GM19025 (cell line): ENCODE data around the gene MCM8.

Experiments
- ATAC-seq: cut with Tn5 transposase; IDR thresholded peaks from one replicate; pipeline ENCODE4 v1.9.1; 2021; ENCODE audit warnings: mild to moderate bottlenecking, low read depth, moderate library complexity; ENCODE audit not compliant: unreplicated experiment

Gene MCM8

DNA sequence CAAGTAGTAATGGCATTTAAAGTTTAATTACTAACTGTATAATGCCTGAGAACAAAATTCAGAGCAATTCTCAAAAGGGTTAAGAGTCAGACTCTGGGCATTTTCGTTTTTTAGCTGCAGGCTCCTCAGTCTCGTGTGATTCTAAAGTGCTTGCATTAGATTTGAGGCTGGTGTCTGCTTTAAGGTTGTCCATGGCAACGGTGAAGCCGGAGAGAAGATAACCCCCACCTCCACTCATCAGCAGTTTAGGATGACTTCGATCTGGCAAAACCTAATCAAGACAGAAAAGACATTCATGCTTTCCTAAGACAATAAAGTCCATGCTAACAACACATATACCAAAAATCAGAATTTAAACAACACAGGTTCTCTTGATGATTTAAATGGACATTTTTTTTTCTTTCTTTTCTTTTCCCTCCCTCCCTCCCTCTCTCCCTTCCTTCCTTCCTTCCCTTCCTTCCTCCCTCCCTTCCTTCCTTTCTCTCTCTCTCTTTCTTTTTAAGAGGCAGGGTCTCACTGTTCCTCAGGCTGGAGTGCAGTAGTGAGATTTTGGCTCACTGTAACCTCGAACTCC is 11.9 kb upstream of the MCM8 start:
- ATAC-seq: no peak

DNA sequence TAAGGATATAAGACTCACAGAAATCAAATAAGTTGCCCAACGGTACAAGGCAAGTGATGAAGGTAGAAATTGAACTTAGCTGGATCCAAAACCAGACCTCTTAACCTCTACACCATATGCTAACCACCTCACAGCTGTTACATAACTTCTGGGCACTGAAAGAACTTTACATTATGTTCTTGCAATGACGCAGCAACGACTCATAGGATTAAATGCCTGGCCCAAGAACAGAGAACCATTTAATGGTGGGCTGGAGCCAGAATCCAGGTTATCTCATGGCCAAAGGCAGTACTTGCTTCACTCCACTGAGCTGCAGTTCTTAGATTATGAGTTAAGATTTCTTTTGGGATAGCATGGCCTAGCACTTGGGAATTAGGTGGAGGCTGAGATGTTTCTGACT is 4.5 kb upstream of the MCM8 start:
- ATAC-seq: no peak

DNA sequence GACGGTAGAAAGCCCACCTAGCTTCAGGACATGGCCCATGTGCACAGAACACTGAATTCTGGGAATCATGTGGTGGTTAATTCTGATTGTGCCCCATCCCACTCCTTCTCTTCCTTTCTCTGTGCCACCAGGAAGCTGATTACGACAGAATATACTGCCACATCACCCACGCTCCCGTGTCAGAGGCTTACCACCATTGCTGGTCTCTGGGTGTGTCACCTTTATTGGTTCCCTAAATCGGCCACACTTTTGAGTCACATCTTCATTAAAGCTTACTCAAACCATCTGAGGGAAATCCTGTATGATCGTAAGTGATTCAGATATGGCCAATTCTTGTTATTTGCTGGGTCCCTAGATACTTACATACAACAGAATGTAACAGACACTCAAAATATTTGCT is 3.2 kb upstream of the MCM8 start:
- no peak for ATAC-seq

DNA sequence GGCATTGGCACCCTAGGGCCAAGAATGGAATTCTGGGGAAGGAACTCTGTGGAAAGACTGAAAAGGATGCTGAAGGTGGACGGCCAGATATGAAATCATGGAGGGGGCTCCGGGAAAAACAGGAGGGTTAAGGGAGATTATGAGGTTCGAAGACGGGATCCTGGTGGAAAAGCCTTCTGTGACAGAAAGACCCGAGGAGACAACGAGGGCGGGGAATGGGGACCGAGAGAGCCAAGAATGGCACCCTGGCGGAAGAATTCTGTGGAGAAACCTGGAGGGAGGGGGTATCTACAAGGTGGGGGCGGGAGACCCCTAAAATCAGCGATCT is 545 bp upstream of the MCM8 start:
- ATAC-seq: no peak

DNA sequence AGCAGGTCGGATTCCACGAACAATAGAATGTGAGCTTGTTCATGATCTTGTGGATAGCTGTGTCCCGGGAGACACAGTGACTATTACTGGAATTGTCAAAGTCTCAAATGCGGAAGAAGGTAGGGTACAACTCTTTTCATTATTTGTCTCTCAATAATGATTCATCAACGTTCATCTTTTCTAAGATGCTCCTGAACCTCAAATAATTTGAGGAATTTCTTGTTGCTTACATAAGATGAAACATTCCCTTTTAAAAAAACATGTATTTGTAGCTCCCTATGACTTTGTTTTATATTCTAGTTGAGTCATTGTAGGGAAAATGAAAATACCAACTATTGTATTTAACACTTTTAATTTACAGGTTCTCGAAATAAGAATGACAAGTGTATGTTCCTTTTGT is 17.0 kb downstream of the MCM8 start:
- ATAC-seq: no peak

DNA sequence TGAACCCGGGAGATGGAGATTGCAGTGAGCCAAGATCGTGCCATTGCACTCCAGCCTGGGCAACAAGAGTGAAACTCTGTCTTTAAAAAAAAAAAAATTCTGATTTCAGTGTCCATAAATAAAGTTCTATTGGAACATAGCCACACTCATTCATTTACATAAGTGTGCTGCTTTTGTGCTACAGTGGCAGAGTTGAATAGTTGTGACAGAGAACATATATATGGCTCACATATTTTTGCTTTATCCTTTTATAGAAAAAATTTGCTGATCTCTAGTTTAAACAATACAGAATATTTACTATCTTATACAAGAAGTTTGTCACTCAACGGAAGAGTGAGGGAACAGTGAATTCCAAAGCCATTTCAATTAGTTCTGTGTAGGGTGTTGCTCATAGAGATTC is 18.0 kb downstream of the MCM8 start:
- no peak for ATAC-seq

DNA sequence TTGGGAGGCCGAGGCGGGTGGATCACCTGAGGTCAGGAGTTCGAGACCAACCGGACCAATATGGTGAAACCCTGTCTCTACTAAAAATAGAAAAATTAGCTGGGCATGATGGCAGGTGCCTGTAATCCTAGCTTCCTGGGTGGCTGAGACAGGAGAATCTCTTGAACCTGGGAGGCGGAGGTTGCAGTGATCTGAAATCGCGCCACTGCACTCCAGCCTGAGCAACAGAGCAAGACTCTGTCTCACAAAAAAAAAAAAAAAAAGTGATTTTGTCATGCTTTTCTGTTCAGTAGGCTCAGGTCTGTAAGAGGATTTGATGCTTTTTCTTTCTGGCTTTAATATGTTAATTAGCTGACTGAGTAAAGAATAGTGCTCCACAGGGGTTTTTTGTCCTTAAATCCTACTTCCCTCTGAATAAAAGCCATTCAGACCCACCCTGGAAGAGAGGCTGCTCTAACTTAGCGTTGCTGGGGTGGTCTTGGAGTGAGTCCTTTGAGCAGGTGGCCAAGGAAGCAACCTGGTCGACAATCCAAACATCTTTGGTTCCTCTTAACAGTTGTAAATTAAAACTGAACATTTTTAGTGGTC is 19.0 kb downstream of the MCM8 start:
- no peak for ATAC-seq

DNA sequence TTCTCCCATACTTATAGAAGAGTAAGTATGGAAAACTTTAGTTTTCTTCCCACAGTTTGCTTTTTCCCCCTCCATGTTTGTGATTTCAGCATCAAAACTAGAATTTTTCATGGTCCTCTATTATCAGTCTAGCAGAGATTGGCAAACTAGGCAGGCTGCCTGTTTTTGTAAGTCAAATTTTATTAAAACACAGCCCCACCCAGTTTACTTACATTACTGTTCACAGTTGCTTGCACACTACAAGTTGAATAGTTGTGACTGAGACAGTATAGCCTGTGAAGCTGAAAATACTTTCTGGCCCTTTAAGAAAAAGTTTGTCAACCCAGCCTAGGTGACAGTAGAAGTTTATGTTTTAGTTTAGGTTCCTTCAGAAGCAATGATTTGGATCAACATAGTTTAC is 19.5 kb downstream of the MCM8 start:
- no peak for ATAC-seq

DNA sequence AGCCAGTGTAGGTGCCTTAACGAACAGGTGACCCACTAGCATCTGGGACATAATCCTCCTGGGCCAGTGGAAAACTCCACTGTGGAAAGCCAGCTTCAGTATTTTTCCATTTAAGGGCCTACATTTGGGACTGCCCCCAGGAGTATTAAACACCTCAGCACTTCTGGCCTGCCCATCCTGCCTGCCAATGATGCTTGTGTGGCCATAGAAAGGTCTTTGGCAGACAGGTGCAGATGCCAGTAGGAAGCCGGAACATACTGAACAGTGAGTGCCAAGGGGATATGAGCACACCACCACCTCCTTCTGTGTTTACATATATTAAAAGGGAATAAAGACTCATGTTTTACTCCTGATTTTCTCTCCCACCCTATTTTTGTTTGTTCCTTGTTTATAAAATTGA is 19.9 kb downstream of the MCM8 start:
- ATAC-seq: no peak

DNA sequence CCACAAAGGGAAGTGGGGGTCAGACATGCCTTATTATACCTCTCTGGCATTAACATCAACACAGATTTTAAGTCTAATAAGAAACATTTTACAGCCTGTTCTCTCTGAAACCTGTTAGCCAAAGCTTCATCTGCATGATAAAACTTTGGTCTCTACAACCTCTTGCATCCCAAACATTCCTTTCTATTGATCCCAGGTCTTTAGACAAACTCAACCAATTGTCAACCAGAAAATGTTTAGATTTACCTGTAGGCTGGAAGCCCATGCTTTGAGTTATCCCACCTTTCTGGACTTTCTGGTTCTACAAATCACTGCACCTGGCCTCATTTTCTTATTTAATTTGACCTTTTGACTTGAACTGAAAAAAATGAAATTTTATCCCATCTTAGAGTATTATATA is 20.8 kb downstream of the MCM8 start:
- ATAC-seq: no peak

DNA sequence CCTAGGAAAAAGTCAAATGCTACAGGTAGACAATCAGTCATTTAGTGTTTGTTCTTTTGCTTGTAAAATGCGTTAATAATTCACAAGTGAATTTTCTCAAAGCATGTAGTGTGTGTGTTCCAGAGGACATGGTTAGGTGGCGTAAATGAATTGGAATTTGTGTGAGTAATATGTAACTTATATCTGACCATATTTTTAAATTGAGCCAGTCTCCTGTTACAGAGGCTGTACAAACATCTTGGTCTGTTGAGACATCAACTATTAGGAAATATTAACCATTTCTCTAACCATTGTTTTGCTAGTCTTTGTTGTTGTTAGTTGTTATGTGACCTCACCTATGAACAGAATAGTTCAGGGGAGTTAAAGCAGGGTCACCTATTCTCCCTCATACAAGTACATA is 22.7 kb downstream of the MCM8 start:
- no peak for ATAC-seq

DNA sequence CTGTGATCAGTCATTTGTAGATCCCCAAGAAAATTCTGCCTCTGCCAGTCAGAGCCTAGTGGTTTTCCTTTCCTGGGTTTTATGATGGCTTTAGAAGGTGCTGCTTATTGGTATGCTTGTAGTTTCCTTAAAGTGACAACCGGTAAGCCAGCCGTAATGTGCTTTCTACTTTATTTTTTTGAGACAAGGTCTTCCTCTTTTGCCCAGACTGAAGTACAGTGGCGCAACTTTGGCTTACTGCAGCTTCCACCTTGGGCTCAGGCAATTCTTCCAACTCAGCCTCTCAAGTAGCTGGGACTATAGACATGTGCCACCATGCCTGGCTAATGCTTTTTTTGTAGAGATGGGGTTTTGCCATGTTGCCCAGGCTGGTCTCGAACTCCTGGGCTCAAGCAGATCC is 23.5 kb downstream of the MCM8 start:
- no peak for ATAC-seq

DNA sequence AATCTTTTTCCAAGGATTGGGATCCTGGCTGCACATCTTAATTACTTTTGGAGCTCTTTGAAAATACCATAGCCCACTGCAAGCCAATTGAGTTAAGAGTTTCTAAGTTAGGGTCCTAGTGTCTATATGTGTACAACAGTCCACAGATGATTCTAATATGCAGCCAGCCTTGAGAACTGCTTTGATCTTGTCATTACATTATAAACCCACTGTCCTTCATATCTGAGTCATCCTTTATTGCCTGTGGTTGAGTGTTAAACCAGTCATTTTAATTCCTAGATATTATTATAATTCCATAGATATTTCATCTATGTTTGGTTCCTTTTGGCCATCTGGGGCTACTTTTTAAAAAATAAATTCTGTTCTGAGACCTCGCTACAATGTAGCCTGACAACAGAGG is 24.1 kb downstream of the MCM8 start:
- no peak for ATAC-seq

DNA sequence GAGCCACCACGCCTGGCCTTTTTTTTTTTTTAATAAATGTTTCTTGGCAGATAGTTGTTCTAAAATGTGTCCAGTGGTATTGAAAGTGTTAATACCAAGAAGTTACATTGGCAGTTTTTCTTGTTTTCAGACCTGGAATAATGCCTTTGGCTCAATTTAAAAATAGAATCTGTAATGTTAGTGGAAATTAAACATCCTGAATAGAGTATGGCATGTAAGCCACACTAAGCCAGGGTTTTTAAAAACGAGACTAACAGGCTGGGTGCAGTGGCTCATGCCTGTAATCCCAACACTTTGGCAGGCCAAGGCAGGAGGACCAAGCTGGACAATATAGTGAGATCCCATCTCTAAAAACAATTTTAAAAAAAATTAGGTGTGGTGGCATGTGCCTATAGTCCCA is 25.3 kb downstream of the MCM8 start:
- no peak for ATAC-seq

DNA sequence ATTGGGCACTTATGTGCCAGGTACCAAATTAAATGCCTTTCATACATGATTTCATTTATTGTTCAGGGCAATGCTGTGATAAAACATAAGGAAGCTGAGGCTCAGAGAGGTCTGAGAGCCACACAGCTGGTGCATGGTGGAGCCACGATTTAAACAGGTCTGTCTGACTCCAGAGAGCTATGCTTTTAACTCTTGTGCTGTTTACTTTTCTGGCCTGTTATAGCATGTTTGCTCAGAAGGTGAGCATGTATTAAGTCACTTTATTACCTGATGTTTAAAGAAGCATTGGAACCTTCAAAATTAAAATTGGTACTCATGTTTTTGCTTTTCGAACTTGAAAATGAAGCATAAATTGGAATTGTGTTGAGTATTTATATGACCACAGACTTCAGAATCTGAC is 26.8 kb downstream of the MCM8 start:
- ATAC-seq: no peak

DNA sequence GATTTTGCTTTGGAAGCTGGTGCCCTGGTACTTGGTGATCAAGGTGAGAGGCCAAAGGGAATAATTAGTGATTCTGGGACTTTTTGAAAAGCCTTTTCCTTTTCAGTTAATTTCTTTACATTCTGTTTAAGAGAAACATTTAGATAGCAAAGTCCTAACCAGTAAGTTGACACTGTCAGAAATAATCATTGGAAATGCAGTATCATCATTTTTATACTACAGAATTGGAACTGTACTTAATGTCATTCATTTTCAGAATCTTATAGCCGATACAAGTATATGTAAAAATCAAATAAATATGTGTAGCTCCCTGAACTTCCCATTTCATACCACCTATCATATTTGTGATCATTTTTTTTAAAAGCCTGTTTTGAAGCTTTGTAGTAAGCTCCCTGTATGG is 27.5 kb downstream of the MCM8 start:
- no peak for ATAC-seq

DNA sequence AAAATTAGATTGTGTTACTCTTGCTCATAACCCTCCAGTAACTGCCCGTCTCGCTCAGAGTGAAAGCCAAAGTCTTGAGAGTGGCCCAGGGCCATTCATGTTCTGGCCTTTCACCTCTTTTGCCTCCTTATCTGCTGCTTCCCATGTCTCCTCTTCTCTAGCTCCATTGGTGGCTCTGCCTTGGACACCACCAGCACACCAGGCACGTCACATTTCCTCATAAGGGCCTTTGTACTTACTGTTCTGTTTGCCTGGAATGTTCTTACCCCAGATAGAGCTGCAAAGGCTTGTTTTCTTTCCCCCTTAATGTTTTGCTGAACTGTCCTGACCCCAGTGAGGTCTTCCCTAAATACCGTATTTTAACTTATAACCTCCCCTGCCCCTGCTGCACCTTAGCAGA is 29.3 kb downstream of the MCM8 start:
- no peak for ATAC-seq

DNA sequence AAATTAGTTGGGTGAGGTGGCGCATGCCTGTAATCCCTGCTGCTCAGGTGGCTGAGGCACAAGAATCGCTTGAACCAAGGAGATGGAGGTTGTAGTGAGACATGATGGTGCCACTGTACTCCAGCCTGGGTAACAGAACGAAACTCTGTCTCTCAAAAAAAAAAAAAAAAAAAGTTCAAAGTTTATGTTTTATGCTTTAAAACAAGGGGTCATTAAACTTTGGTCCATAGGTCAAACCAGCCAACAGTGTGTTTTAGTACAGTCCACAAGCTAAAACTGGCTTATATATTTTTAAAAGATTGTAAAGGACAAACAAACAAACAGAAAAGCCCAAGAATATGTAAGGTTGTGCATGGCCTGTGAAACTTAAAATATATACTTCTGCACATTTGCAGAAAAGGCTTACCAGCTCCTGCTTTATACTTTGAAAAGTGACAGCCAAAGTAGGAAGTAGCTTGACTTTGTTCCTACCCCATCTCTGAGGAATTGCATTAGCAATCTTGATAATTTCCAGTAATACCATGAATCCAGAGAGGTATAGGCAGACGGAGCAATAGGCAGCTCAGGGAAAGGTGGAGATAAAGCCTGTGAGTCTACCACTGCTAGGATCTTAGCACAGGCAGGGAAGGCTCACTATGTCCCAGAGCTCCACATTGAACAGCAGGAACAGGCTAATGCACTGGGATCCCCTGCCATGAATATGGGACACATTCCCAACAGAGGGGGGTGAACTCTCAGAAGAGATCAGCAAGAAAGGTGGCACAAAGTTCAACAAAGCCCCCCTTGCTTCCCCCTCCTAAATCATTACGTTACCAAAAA is 30.5 kb downstream of the MCM8 start:
- no peak for ATAC-seq

DNA sequence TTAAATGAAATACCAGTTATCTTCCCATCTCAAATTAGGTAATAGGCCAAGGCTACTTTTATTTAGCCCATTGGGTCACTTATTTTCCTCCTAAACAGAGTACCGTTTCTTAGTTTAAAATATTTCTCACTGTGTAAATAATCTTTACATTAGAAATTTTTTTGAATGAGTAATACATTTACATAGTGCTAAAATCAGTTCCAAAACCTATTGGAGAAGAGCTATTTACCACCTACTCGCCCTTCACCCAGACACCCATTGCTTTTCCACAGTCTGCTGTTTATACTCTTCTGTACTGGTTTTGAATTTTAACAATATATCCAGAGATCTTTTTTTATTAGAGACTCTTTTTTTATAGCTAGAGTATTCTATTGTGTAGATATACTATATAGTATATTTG is 36.9 kb downstream of the MCM8 start:
- ATAC-seq: no peak

DNA sequence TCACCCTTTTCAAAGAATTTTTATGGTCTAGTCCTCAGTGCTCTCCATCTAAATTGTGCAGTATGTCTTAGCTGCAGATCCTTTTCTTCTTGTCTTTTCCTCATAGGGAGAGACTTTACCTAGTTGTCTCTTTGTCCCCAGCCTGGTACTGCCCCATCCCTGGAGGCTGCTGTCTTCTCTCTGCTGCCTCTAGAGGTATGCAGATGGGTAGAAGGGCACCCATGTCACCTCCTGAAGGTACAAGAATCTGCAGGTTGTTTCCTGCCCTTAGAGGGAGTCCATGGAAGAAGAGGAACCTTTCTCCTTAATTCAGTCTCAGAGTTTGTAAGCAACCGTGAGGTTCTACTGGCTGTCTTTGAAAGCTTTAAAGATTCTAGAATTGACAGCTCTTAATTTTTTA is 39.1 kb downstream of the MCM8 start:
- no peak for ATAC-seq

DNA sequence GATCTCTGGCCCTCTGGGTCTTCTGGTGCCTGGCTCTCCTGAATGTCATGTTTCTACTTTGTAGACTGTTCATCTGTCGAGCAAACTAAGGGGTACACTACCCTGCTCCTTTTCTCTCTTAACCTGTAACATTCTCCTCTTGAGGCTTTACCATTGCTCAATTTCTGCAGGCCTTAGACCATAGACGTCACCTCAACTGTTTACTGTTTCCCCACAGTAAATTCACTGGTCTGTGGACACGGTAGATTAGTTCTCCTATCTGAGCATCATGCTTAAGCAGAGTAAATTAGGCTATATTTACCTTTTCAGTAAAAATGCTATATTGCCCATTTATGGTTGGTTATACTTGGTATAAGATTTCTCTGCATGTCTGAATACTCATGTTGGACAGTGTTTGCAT is 40.5 kb downstream of the MCM8 start:
- no peak for ATAC-seq
